Karpas-422 (cell line): ENCODE data around the gene ADPRM. TPM values are rescaled to one million over a fixed set of nuclear protein-coding genes. Genes with fewer than 3 reads are reported as not detected.
"Not testable (repeated sequence)": the region's sequence is repeated elsewhere in the genome, so short reads cannot be mapped to it uniquely, and the experiment has no call there.

Experiments used
- DNase-seq: peaks from one replicate; pipeline ENCODE4 v3.0.0-alpha.2; 2015
- H2AFZ ChIP-seq: fragments of 200-600 bp; sonication (generic); 2 replicates; pipeline ENCODE4 v1.6.1; 2014; ENCODE audit warnings: antibody characterized with exemption, low read length, mixed read lengths
- H3K27ac ChIP-seq: fragments of 200-600 bp; sonication (generic); 2 replicates; pipeline ENCODE4 v1.5.1; 2014; ENCODE audit warnings: mild to moderate bottlenecking, low read length, moderate library complexity
- H3K27me3 ChIP-seq: fragments of 200-600 bp; sonication (generic); 2 replicates; pipeline ENCODE4 v1.6.1; 2014; ENCODE audit warnings: low read length, mixed read lengths
- H3K36me3 ChIP-seq: fragments of 200-600 bp; sonication (generic); 2 replicates; pipeline ENCODE4 v1.6.1; 2014; ENCODE audit warnings: low read length, mixed read lengths; ENCODE audit not compliant: insufficient read depth
- H3K4me1 ChIP-seq: fragments of 200-600 bp; sonication (generic); 2 replicates; pipeline ENCODE4 v1.6.1; 2014; ENCODE audit warnings: mild to moderate bottlenecking, low read length, mixed read lengths
- H3K4me2 ChIP-seq: fragments of 200-600 bp; sonication (generic); 2 replicates; pipeline ENCODE4 v1.6.1; 2014; ENCODE audit warnings: low read length, low read depth, mild to moderate bottlenecking; ENCODE audit not compliant: poor library complexity, severe bottlenecking
- H3K4me3 ChIP-seq: fragments of 200-600 bp; sonication (generic); 2 replicates; pipeline ENCODE4 v1.5.1; 2014; ENCODE audit warnings: mild to moderate bottlenecking, antibody characterized with exemption, low read length, mixed read lengths
- H3K79me2 ChIP-seq: fragments of 200-600 bp; sonication (generic); 2 replicates; pipeline ENCODE4 v1.6.1; 2014; ENCODE audit warnings: mild to moderate bottlenecking, low read length, mixed read lengths
- H3K9ac ChIP-seq: fragments of 200-600 bp; sonication (generic); 2 replicates; pipeline ENCODE4 v1.6.0; 2014; ENCODE audit warnings: low read length
- H3K9me2 ChIP-seq: fragments of 200-600 bp; sonication (generic), shearing (Covaris generic); replicated peaks from 2 replicates; pipeline ENCODE4 v1.6.0; 2014; ENCODE audit warnings: mild to moderate bottlenecking, low read length, moderate library complexity; ENCODE audit not compliant: insufficient read depth
- H3K9me3 ChIP-seq: fragments of 300-700, 200-600 bp; sonication (generic); 2 replicates; pipeline ENCODE4 v1.6.1; 2014; ENCODE audit warnings: low read length, mixed read lengths
- H4K20me1 ChIP-seq: fragments of 200-600 bp; sonication (generic); 2 replicates; pipeline ENCODE4 v1.6.1; 2014; ENCODE audit warnings: mild to moderate bottlenecking, antibody characterized with exemption, low read length, low read depth; ENCODE audit not compliant: insufficient read depth
- total RNA-seq: library from RNA; depleted of rRNA; stranded (reverse); fragments of >200 nt; shearing (Covaris generic); gene quantifications from 2 replicates; pipeline ENCODE4 v1.2.3, GENCODE V29; 2014; ENCODE audit warnings: low replicate concordance

Gene ADPRM
- total RNA-seq, 1 experiment from 2014 or later = 7.8 TPM

DNA sequence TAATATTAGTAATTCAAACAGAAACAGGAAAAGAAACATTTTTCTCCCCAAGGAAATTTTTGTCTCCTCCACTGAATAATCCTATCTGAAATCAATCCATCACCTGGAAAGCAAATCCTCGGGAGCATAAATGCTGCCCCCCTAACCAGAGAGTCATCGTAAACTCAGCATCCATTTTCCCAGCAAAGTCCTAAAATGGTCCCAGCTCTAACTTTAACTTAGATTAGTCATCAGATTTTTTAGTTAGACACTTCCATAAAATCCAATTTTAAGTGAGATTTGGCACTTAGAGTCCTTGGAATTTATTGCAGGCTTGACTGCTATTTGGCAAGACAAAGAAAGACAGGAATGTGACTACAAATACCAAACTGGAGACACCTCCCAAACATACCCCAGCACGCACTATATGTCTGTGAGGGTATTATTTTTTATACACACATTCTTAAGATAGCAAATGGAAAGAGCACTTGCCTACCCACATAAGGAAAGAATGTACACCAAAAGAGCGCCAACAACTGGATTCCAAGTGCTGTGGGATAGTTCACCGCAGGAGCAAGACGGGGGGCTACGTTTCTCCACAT is 15.4 kb upstream of the ADPRM start:
- no peaks in the 10 kb centered on the region for H4K20me1 ChIP-seq
- H3K27ac ChIP-seq = no peak overlapping the region
- peaks cover 44% of the 10 kb centered on the region for H3K79me2 ChIP-seq
- H3K4me2 ChIP-seq = no peak overlapping the region
- no peaks in the 10 kb centered on the region for H3K27me3 ChIP-seq
- no peak for DNase-seq
- peaks cover 68% of the 10 kb centered on the region for H3K36me3 ChIP-seq
- no peaks in the 10 kb centered on the region for H3K9me2 ChIP-seq
- H2AFZ ChIP-seq = no peak overlapping the region
- no peaks in the 10 kb centered on the region for H3K4me1 ChIP-seq
- H3K9ac ChIP-seq = no peak overlapping the region
- H3K4me3 ChIP-seq = no peak overlapping the region
- H3K9me3 ChIP-seq = no peaks in the 10 kb centered on the region

DNA sequence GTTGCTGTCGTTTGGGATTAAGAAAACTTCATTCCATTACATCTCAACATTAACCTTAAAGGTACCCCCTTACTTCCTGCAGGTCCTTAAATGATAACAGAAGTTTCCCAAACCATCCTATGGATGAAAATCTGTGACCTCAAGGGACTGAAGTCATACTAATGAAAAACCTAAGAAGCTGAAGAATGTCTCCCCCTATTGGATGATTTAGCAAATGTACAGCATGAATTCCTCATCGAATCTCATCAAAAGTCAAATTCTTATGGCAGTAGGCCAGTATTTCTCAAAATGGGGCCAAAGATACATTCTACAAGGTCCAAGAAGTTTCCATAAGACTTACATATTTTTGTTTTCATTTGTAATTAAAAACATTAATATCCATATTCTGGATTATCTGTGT is 13.5 kb upstream of the ADPRM start:
- Histone ChIP-seq H3K9ac (no peak overlapping the region), H3K4me3 (no peak overlapping the region), H4K20me1 (no peaks in the 10 kb centered on the region), H3K27me3 (no peaks in the 10 kb centered on the region), H3K4me1 (no peaks in the 10 kb centered on the region), H3K9me3 (no peaks in the 10 kb centered on the region), H3K27ac (no peak overlapping the region), H3K4me2 (no peak overlapping the region), H2AFZ (no peak overlapping the region), H3K36me3 (peaks cover 70% of the 10 kb centered on the region), H3K9me2 (no peaks in the 10 kb centered on the region), H3K79me2 (peaks cover 58% of the 10 kb centered on the region)
- DNase-seq = peak; percentile 73

DNA sequence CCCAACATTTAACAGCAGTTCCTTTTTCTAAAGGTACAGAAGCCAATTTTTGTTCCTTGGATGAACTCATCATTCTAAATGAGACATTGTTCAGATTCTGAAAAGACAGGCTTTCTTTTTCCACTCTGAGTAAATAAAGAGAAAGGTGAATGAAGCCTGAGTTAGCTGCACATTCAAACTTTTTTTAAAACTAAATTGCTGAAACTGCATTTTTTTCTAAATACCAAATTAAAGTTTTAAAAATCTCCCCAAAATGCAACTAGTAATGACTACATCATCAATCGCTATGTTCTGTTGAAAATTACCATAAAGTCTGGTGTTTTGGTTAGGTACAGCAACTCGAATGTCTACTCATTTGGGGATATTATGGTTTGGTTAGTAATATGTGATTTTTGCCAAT is 9.9 kb upstream of the ADPRM start:
- H3K27me3 ChIP-seq = no peaks in the 10 kb centered on the region
- no peaks in the 10 kb centered on the region for H3K9me2 ChIP-seq
- H3K4me2 ChIP-seq = no peak overlapping the region
- H4K20me1 ChIP-seq = peaks cover 25% of the 10 kb centered on the region
- DNase-seq = no peak
- H3K27ac ChIP-seq = no peak overlapping the region
- peaks cover 25% of the 10 kb centered on the region for H3K4me1 ChIP-seq
- peaks cover 76% of the 10 kb centered on the region for H3K36me3 ChIP-seq
- no peak overlapping the region for H2AFZ ChIP-seq
- H3K9me3 ChIP-seq = no peaks in the 10 kb centered on the region
- H3K4me3 ChIP-seq = no peak overlapping the region
- H3K79me2 ChIP-seq = peaks cover 83% of the 10 kb centered on the region
- H3K9ac ChIP-seq = no peak overlapping the region

GRCh38 chr17:10695875-10696407 is 1.5 kb upstream of the ADPRM start:
- H3K79me2 ChIP-seq = peaks cover 75% of the 10 kb centered on the region
- peaks cover 42% of the 10 kb centered on the region for H3K36me3 ChIP-seq
- H3K4me3 ChIP-seq = peak overlapping the region; percentile 93
- H3K4me2 ChIP-seq = peak overlapping the region; percentile 80
- H4K20me1 ChIP-seq = peaks cover 20% of the 10 kb centered on the region; the same call in 1 of the 2 replicates
- not testable (repeated sequence) for H3K9me3 ChIP-seq, H3K27me3 ChIP-seq, DNase-seq, H3K27ac ChIP-seq, H2AFZ ChIP-seq, H3K9me2 ChIP-seq
- peaks cover 34% of the 10 kb centered on the region for H3K4me1 ChIP-seq
- H3K9ac ChIP-seq = peak overlapping the region; percentile 93

DNA sequence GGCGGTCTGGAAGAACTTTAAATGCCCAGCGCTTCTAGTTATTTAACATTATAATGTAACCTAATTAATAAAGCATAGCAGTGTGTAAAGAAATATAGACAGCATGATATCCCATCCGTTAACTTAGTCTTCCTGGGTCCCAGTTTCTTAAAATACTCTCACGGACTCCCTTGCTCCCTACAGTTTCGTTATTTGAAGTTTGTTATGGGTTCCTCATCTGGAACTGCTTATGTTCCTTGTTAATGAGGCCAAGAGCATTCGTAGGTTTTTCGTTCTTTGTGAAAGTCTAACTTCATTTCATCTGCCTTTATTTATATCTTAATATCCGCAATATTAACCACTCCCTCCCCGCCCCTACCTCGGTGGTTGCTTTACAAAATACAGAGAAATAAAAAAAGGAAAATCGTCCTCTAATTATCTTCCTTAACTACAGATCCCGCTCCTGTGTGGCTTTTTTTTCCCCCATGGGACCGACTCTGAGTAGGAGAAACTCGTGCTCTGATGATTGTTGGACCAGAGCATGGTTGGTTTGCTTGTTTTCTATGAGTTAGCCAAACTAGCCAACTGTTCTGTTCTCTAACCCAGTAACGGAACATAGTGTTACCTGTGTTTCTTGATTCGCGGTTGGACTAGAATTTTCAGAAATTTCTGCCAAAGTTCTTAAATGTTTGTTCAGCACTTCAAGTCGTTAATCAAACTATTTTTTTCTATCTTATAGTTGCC is 863 bp downstream of the ADPRM start:
- Histone ChIP-seq H4K20me1 (peaks cover 4% of the 10 kb centered on the region; the same call in 1 of the 2 replicates), H3K27ac (peak overlapping the region; percentile 94), H3K36me3 (peaks cover 20% of the 10 kb centered on the region), H3K9me2 (no peaks in the 10 kb centered on the region), H3K4me2 (peak overlapping the region; percentile 80), H3K4me3 (peak overlapping the region; percentile 93), H3K9me3 (no peaks in the 10 kb centered on the region), H3K4me1 (peaks cover 27% of the 10 kb centered on the region), H2AFZ (peak overlapping the region; percentile 4), H3K9ac (peak overlapping the region; percentile 93), H3K79me2 (peaks cover 62% of the 10 kb centered on the region), H3K27me3 (no peaks in the 10 kb centered on the region)
- peak; percentile 70 for DNase-seq

GRCh38 chr17:10699856-10700255 is 2.5 kb downstream of the ADPRM start:
- Histone ChIP-seq H3K9me2 (no peaks in the 10 kb centered on the region), H3K79me2 (peaks cover 50% of the 10 kb centered on the region), H3K9me3 (no peaks in the 10 kb centered on the region), H3K4me1 (peaks cover 27% of the 10 kb centered on the region), H2AFZ (no peak overlapping the region), H3K27ac (no peak overlapping the region), H3K27me3 (no peaks in the 10 kb centered on the region), H4K20me1 (peaks cover 4% of the 10 kb centered on the region; the same call in 1 of the 2 replicates), H3K4me3 (no peak overlapping the region), H3K36me3 (peaks cover 10% of the 10 kb centered on the region), H3K4me2 (no peak overlapping the region), H3K9ac (no peak overlapping the region)
- DNase-seq = no peak

DNA sequence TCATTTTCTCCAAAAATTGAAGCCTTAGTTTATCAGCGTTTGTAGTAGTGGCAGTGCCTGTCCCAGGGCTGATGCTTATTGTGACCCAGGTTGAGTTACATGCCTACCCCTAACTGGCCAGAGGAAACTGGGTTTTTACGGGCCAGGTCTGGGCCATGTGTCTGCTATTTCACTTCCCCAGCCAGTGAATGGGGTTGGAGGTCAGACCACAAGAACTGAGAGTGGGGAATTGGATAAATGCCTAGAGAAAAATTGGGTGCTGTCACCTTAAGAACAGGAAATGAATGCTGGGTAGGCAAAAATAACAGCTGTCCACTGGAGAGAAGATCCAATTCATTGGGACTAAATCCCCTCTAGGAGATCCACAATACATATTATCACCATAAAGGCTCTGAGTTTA is 5.2 kb downstream of the ADPRM start:
- DNase-seq = no peak
- Histone ChIP-seq H3K9me2 (no peaks in the 10 kb centered on the region), H2AFZ (no peak overlapping the region), H3K79me2 (peaks cover 25% of the 10 kb centered on the region), H3K4me3 (no peak overlapping the region), H3K4me1 (peaks cover 13% of the 10 kb centered on the region), H3K9ac (no peak overlapping the region), H3K36me3 (0 out of 2 replicates have a peak, but pooled peaks cover 10% of the 10 kb centered on the region), H3K27me3 (no peaks in the 10 kb centered on the region), H3K27ac (no peak overlapping the region), H3K4me2 (no peak overlapping the region), H3K9me3 (no peaks in the 10 kb centered on the region), H4K20me1 (no peaks in the 10 kb centered on the region)

GRCh38 chr17:10705727-10706126 is 8.3 kb downstream of the ADPRM start:
- Histone ChIP-seq H4K20me1 (no peaks in the 10 kb centered on the region), H2AFZ (no peak overlapping the region), H3K79me2 (peaks cover 13% of the 10 kb centered on the region), H3K27me3 (no peaks in the 10 kb centered on the region), H3K4me3 (no peak overlapping the region), H3K4me1 (peaks cover 8% of the 10 kb centered on the region; the same call in 1 of the 2 replicates), H3K9me2 (no peaks in the 10 kb centered on the region), H3K4me2 (no peak overlapping the region), H3K27ac (no peak overlapping the region), H3K9me3 (no peaks in the 10 kb centered on the region), H3K9ac (no peak overlapping the region), H3K36me3 (0 out of 2 replicates have a peak, but pooled peaks cover 12% of the 10 kb centered on the region)
- no peak for DNase-seq
